Small intestine (tissue), 7 donors: ENCODE data around the gene TEX264. TPM values are rescaled to one million over a fixed set of nuclear protein-coding genes. Genes with fewer than 3 reads are reported as not detected.

Source experiments
- DNase-seq, 2 donors: peaks; one replicate each; pipeline versions ENCODE4 v3.0.0 to v3.0.0-alpha.2; 2013
- FAIRE-seq: peaks from 2 replicates; lab custom pipeline; 2012; peaks lifted over from hg19 to GRCh38; lab: Jason Lieb, UNC
- H3K27ac ChIP-seq, 3 donors: one replicate each; pipeline ENCODE4 v1.5.1; 2013; ENCODE audit warnings: low read length in 2 of 3, mild to moderate bottlenecking in 2 of 3, control low read depth in 1 of 3, inconsistent platforms in 1 of 3, low read depth in 1 of 3, moderate library complexity in 1 of 3
- H3K27me3 ChIP-seq, 3 donors: one replicate each; pipeline ENCODE4 v1.6.1; 2013; ENCODE audit warnings: low read length in 3 of 3, inconsistent platforms in 1 of 3; ENCODE audit not compliant: control insufficient read depth in 3 of 3, insufficient read depth in 3 of 3
- H3K36me3 ChIP-seq, 3 donors: one replicate each; pipeline ENCODE4 v1.6.1; 2013; ENCODE audit warnings: low read length in 3 of 3, inconsistent platforms in 1 of 3, low read depth in 1 of 3, mild to moderate bottlenecking in 1 of 3, moderate library complexity in 1 of 3; ENCODE audit not compliant: control insufficient read depth in 3 of 3, insufficient read depth in 2 of 3
- H3K4me1 ChIP-seq, 3 donors: one replicate each; pipeline ENCODE4 v1.6.1; 2013; ENCODE audit warnings: low read length in 2 of 3, inconsistent platforms in 1 of 3, low read depth in 1 of 3, mild to moderate bottlenecking in 1 of 3, moderate library complexity in 1 of 3; ENCODE audit not compliant: control insufficient read depth in 3 of 3, insufficient read depth in 2 of 3
- H3K4me3 ChIP-seq, 3 donors: one replicate each; pipeline ENCODE4 v1.5.1; 2013; ENCODE audit warnings: low read length in 3 of 3, control low read depth in 1 of 3, inconsistent platforms in 1 of 3, low read depth in 1 of 3, mild to moderate bottlenecking in 1 of 3, moderate library complexity in 1 of 3
- H3K9me3 ChIP-seq, 2 donors: one replicate each; pipeline ENCODE4 v1.6.1; 2013; ENCODE audit warnings: low read depth in 1 of 2, low read length in 1 of 2; ENCODE audit not compliant: control insufficient read depth in 2 of 2, insufficient read depth in 1 of 2
- WGBS, 3 donors: extraction: QIAGEN DNeasy Blood & Tissue Kit; methylation state at CpG; one replicate each; pipeline ENCODE4 v1.1.7; 2013; 5-methylcytosine and 5-hydroxymethylcytosine counted together
- polyA plus RNA-seq, 4 donors: library from polyadenylated mRNA; stranded (reverse) in 3 of 4; unstranded in 1 of 4; fragments of 200-250 nt in 3 of 4; fragments of 120-200 nt in 1 of 4; gene quantifications; one replicate each; pipeline versions ENCODE4 v1.2.1 to v1.2.3, GENCODE V29; 2013
- donor health status: healthy with polysubstance abuse.
- donor health status: control.
- donor health status: control.
- donor health status: Bipolar disorder and iron deficiency.
- donor health status: healthy.

TEX264 gene
- polyA plus RNA-seq, 4 donors = 56.0 to 85.7 (median 67.3) TPM

DNA sequence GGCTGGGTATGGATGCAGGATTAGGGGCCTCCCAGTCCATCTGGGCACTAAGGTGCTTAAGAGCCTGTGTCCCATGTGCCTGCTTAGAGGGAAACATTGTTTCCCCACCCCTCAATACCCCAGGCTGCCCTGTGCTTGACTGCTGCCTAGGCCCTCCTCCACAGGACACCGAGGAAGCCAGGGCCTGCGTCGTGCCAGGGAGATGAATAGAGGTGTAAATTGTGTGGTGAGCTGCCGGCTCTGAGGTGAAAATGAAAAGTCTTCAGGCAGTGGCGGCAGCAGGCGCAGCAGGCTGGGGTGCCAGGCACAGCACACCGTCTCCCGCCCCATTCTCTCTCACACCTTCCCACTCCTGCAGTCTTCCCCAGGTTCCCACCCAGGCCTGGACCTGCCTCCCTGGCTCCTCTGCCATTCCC is 21.9 kb downstream of the TEX264 start:
- Histone ChIP-seq H3K27me3 (no peaks in the 10 kb centered on the region), H3K9me3 (no peaks in the 10 kb centered on the region), H3K4me3 (no peak overlapping the region), H3K4me1 (no peaks in the 10 kb centered on the region), H3K27ac (no peak overlapping the region), H3K36me3 (peaks cover 2 to 90% (median 9%) of the 10 kb centered on the region in 3 donors)
- DNase-seq (no peak), FAIRE-seq (no peak)
- 88 to 89% (median 89%) methylated on average over 4 to 8 of the region's 8 CpGs for WGBS, 3 donors

DNA sequence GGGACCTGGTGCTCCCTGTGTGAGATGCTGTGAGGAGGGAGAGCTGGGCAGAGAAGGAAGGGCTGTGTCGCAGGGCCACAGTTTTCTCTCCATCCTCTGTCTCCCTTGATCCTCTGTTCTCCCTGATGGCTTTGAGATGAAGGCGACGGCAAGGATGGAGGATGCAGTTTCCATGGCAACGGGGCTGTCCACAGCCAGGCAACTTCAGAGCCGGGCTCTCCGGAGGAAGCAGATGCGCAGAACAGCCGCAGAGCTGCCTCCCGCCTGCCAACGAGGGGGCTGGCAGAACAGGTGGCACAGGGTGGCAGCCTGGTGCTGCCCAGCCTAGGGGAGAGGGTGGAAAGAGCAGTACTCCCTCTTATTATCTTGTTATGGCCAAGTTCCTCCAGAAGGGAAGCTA is 25.9 kb downstream of the TEX264 start:
- Histone ChIP-seq H3K9me3 (no peaks in the 10 kb centered on the region), H3K4me1 (no peaks in the 10 kb centered on the region), H3K4me3 (no peak overlapping the region), H3K27me3 (no peaks in the 10 kb centered on the region), H3K36me3 (peaks cover 0 to 90% (median 11%) of the 10 kb centered on the region in 3 donors), H3K27ac (no peak overlapping the region)
- DNase-seq (no peak), FAIRE-seq (no peak)
- WGBS, 3 donors = 92 to 95% (median 92%) methylated on average over 9 to 10 of the region's 10 CpGs

DNA sequence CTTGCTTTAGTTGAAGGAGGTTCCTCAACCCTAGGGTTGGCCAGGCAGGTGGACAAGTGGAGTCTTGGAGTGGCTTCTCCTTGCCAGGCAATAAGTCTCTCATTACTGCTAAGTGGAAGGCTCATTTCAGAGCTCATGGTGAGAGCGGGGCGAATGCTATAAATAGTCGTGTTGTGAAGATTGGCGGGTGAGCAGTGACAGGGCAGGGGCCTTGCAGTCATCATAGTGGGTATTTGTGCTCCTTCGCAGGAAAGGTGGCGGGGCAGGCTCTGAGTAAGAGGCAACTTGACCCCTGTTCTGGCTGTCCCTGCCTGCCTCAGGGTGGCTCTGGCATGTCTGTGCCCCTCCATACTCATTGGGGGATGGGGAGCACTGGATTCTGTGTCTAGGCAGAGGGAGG is 27.2 kb downstream of the TEX264 start:
- 94 to 96% (median 94%) methylated on average over 6 of the region's 6 CpGs for WGBS, 3 donors
- Histone ChIP-seq H3K27me3 (no peaks in the 10 kb centered on the region), H3K36me3 (peaks cover 0 to 90% (median 11%) of the 10 kb centered on the region in 3 donors), H3K9me3 (no peaks in the 10 kb centered on the region), H3K4me1 (no peaks in the 10 kb centered on the region), H3K4me3 (no peak overlapping the region), H3K27ac (no peak overlapping the region)
- no peak for FAIRE-seq
- DNase-seq = no peak

DNA sequence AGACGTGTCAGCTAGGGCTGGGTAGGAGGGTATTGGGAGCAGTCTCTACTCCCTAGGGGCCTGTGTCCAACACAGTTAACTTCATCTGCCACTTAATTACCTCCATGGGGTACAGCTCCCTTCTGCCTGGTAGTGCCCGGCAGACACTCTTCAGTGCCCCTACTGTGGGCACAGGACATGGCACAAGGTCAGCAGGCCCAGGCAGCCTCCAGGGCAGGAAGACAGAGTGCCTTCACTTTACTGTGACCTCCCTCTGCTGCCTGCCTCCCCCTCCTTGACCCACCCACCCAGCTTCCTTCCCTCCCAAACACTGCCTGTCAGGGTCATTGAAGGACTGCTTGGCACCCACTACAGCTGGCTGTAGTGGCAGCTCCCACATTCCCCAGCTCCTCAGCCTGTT is 29.4 kb downstream of the TEX264 start:
- H3K4me3 ChIP-seq = no peak overlapping the region
- H3K4me1 ChIP-seq = no peaks in the 10 kb centered on the region
- no peaks in the 10 kb centered on the region for H3K27me3 ChIP-seq
- peaks cover 0 to 90% (median 11%) of the 10 kb centered on the region in 3 donors for H3K36me3 ChIP-seq
- FAIRE-seq = no peak
- no peaks in the 10 kb centered on the region for H3K9me3 ChIP-seq
- WGBS, 3 donors = 95 to 100% (median 96%) methylated on average over 2 of the region's 2 CpGs
- no peak overlapping the region for H3K27ac ChIP-seq
- no peak for DNase-seq

DNA sequence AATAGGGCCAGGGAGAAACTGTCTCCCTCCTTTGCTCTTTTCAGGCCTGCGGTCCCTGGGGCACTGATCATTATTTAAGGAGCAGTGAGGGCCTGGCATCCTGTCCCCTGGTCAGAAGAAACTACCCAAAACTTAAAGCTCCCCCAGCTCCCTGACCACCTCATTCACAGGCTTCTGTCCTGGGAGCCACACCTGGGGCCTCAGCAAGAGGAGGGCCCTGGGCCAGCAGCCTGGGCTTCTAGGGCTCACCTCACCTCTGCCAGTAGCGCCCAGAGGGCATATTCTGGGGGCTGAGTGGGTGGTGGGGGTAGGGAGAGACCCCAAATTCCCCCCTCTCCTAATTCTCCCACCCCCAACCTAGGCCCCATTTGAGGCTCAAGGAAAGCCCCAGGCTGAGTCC is 31.1 kb downstream of the TEX264 start:
- WGBS, 3 donors = 95 to 100% (median 96%) methylated on average over 2 of the region's 2 CpGs
- no peak overlapping the region for H3K4me3 ChIP-seq
- no peaks in the 10 kb centered on the region for H3K9me3 ChIP-seq
- DNase-seq (no peak), FAIRE-seq (no peak)
- peaks cover 0 to 2% (median 0%) of the 10 kb centered on the region in 3 donors for H3K27me3 ChIP-seq
- peaks cover 0 to 2% (median 0%) of the 10 kb centered on the region in 3 donors for H3K4me1 ChIP-seq
- no peak overlapping the region for H3K27ac ChIP-seq
- peaks cover 0 to 75% (median 11%) of the 10 kb centered on the region in 3 donors for H3K36me3 ChIP-seq

DNA sequence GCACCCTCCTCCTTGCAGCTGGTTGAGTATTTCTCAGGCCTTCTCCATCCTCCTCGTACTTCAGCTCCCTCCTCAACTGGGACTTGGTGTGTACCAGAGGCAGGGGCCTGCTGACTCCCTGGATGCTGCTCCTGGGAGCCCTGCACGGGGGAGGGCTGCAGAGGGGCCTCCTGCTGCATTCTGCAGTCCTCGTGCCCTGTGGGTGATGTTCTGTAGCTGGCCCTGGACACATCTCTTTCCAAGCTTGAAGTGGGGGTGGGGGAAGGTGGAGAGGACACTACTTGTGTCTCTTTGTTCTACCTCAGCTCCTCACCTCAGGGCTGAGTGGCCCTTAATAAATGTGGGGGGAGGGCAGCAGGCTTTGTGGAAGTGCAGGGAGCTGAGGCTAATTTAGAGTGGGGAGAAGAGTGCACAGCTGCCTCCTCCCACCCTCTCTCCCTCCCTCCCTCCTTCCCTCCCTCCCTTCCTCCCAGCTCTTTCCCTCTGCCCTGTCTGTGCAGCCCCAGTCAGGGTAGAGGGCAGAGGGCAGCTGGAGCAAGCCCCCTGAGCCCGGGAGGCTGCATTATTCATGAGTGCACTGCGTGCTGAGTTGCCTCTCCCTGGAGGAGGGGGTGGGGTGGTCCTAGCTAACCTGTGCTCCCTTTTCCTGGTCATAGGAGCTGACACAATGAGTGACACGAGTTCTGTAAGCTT is 32.2 kb downstream of the TEX264 start:
- DNase-seq = no peak
- Histone ChIP-seq H3K4me1 (peaks cover 0 to 8% (median 0%) of the 10 kb centered on the region in 3 donors), H3K4me3 (no peak overlapping the region), H3K36me3 (peaks cover 0 to 64% (median 7%) of the 10 kb centered on the region in 3 donors), H3K27me3 (peaks cover 0 to 12% (median 0%) of the 10 kb centered on the region in 3 donors), H3K9me3 (no peaks in the 10 kb centered on the region), H3K27ac (no peak overlapping the region)
- no peak for FAIRE-seq
- WGBS, 3 donors = 58 to 69% (median 64%) methylated on average over 6 of the region's 6 CpGs

DNA sequence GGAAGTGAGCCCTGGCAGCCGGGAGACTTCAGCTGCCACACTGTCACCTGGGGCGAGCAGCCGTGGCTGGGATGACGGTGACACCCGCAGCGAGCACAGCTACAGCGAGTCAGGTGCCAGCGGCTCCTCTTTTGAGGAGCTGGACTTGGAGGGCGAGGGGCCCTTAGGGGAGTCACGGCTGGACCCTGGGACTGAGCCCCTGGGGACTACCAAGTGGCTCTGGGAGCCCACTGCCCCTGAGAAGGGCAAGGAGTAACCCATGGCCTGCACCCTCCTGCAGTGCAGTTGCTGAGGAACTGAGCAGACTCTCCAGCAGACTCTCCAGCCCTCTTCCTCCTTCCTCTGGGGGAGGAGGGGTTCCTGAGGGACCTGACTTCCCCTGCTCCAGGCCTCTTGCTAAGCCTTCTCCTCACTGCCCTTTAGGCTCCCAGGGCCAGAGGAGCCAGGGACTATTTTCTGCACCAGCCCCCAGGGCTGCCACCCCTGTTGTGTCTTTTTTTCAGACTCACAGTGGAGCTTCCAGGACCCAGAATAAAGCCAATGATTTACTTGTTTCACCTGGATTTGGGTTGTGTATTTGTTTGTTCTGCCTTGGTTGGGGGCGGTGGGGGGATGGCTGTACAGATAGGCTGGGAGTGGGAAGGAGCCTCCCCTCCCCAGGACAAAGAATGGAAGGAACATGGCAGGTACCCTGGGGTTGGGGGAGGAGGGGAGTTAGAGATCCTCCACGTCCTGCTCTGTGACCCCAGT is 32.9 kb downstream of the TEX264 start:
- FAIRE-seq (no peak), DNase-seq (no peak)
- no peaks in the 10 kb centered on the region for H3K9me3 ChIP-seq
- WGBS, 3 donors = 76 to 86% (median 82%) methylated on average over 12 of the region's 12 CpGs
- no peak overlapping the region for H3K27ac ChIP-seq
- peaks cover 0 to 59% (median 3%) of the 10 kb centered on the region in 3 donors for H3K36me3 ChIP-seq
- H3K4me3 ChIP-seq = no peak overlapping the region
- H3K4me1 ChIP-seq = peaks cover 0 to 8% (median 0%) of the 10 kb centered on the region in 3 donors
- H3K27me3 ChIP-seq = peaks cover 0 to 18% (median 0%) of the 10 kb centered on the region in 3 donors

DNA sequence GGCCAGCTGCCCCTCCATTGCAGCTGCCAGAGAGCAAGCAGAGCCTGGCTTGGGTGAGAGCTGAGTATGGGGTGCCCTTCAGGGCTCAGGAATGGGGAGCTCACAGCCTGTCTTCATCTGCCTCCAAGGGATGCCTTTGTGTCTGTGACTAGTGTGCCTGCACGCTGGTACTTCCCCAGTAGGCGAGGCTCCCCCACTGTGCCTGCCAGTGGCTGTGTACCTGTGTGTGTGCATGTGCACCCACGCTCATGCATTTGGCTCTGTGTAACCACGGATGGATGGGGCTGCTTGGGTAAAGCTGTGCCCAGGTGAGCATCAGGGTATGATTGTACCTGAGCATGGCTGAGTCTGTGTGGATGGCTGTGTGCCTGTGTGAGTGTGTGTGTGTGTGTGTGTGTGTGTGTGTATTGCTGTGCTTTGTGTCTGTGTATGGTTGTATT is 33.5 kb downstream of the TEX264 start:
- FAIRE-seq = no peak
- Histone ChIP-seq H3K9me3 (no peaks in the 10 kb centered on the region), H3K27ac (no peak overlapping the region), H3K27me3 (peaks cover 0 to 18% (median 0%) of the 10 kb centered on the region in 3 donors), H3K4me3 (no peak overlapping the region), H3K4me1 (peaks cover 0 to 8% (median 0%) of the 10 kb centered on the region in 3 donors), H3K36me3 (peaks cover 0 to 53% (median 3%) of the 10 kb centered on the region in 3 donors)
- DNase-seq = no peak
- 82 to 89% (median 86%) methylated on average over 4 of the region's 4 CpGs for WGBS, 3 donors
